ENCODE results near the gene NOX5.

DNA sequence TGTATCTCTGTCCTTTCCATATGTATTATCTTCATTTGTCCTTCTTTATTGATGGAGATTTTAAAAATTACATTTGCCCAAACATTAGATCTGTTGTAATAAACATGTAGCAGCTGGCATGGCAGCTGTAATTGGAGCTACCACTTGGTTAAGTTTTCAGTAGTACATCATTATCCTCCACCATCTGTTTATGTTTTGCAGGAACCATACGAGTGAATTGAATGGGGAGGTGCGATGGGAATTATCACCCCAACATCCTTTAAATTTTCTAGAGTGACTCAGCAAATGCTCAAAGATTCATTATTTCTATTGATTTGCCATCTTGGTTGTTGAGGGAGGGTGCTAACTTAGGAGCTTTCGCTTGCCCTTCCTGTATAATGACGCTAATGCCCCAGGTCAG lies 32.6 kb upstream of the NOX5 start:
- TF ChIP-seq CEBPB (IDR thresholded peaks at IDR 0.05; ENCODE audit: borderline replicate concordance in 1 of 2, low read depth in 2 of 2, low read length in 2 of 2) = no peak
- TF ChIP-seq YY1 (IDR thresholded peaks at IDR 0.05; ENCODE audit: low read depth, low read length) = no peak
- TF ChIP-seq, protein P1, sequence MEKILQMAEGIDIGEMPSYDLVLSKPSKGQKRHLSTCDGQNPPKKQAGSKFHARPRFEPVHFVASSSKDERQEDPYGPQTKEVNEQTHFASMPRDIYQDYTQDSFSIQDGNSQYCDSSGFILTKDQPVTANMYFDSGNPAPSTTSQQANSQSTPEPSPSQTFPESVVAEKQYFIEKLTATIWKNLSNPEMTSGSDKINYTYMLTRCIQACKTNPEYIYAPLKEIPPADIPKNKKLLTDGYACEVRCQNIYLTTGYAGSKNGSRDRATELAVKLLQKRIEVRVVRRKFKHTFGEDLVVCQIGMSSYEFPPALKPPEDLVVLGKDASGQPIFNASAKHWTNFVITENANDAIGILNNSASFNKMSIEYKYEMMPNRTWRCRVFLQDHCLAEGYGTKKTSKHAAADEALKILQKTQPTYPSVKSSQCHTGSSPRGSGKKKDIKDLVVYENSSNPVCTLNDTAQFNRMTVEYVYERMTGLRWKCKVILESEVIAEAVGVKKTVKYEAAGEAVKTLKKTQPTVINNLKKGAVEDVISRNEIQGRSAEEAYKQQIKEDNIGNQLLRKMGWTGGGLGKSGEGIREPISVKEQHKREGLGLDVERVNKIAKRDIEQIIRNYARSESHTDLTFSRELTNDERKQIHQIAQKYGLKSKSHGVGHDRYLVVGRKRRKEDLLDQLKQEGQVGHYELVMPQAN (conservative IDR thresholded peaks at IDR 0.05) = no peak
- no peak for TF ChIP-seq CHD4 (IDR thresholded peaks at IDR 0.05)
- no peak for TF ChIP-seq TAF1 (IDR thresholded peaks at IDR 0.05; ENCODE audit: borderline replicate concordance, low read depth, low read length)
- no peak for TF ChIP-seq MXI1 (IDR thresholded peaks at IDR 0.05; ENCODE audit: low read depth, low read length)
- TF ChIP-seq POLR2A (IDR thresholded peaks at IDR 0.05; ENCODE audit: low read depth, low read length) = no peak
- TF ChIP-seq MYC (IDR thresholded peaks at IDR 0.05; ENCODE audit: insufficient read depth, insufficient read length, insufficient replicate concordance, low read length, severe bottlenecking) = no peak
- TF ChIP-seq SUPT20H (IDR thresholded peaks at IDR 0.05; ENCODE audit: borderline replicate concordance, control insufficient read depth, low read depth, low read length) = no peak
- no peak for TF ChIP-seq SUZ12 (IDR thresholded peaks at IDR 0.05; ENCODE audit: unreplicated experiment)
